Stimulated activated CD4-positive, alpha-beta T cell treated with anti-CD3 and anti-CD28 coated beads, Interleukin-12 subunit alpha, Interleukin-12 subunit beta, amount 100 ng/mL, for 4 hours (primary cell): ENCODE measurements around the gene FBRSL1.

Experiments used
- DNase-seq: peaks from one replicate; pipeline ENCODE4 v3.0.0-alpha.2; 2020

The FBRSL1 gene

GRCh38 chr12:132513458-132514135, 23.6 kb downstream of the FBRSL1 start:
- DNase-seq: no peak

- DNase-seq: no peak
Measured at GRCh38 chr12:132514216-132514820, 24.4 kb downstream of the FBRSL1 start.

- DNase-seq: no peak
Measured at GRCh38 chr12:132514838-132515237, 24.9 kb downstream of the FBRSL1 start.

GRCh38 chr12:132516095-132517012, 26.4 kb downstream of the FBRSL1 start:
- no peak for DNase-seq

- no peak for DNase-seq
Measured at GRCh38 chr12:132517013-132517739, 27.2 kb downstream of the FBRSL1 start.

- DNase-seq: no peak
Measured at GRCh38 chr12:132517740-132518100, 27.8 kb downstream of the FBRSL1 start.

GRCh38 chr12:132518354-132518992, 28.5 kb downstream of the FBRSL1 start:
- DNase-seq: no peak

GRCh38 chr12:132520421-132521199, 30.7 kb downstream of the FBRSL1 start:
- no peak for DNase-seq

- DNase-seq: no peak
Measured at GRCh38 chr12:132521200-132521580, 31.2 kb downstream of the FBRSL1 start.

- DNase-seq: no peak
Measured at GRCh38 chr12:132521712-132522292, 31.9 kb downstream of the FBRSL1 start.

- no peak for DNase-seq
Measured at GRCh38 chr12:132522592-132523380, 32.8 kb downstream of the FBRSL1 start.

- DNase-seq: peak; percentile 74
Measured at GRCh38 chr12:132523576-132524331, 33.8 kb downstream of the FBRSL1 start.

- DNase-seq: no peak
Measured at GRCh38 chr12:132524405-132524804, 34.5 kb downstream of the FBRSL1 start.

GRCh38 chr12:132525011-132525832, 35.3 kb downstream of the FBRSL1 start:
- DNase-seq: no peak

- DNase-seq: no peak
Measured at GRCh38 chr12:132525833-132526455, 36.0 kb downstream of the FBRSL1 start.

- DNase-seq: no peak
Measured at GRCh38 chr12:132527186-132527882, 37.4 kb downstream of the FBRSL1 start.

- DNase-seq: no peak
Measured at GRCh38 chr12:132527883-132528264, 37.9 kb downstream of the FBRSL1 start.
